ENCODE data around the gene MAPK8IP2. TPM values are rescaled to one million over a fixed set of nuclear protein-coding genes. Genes with fewer than 3 reads are reported as not detected.
A peak's percentile ranks its signal among the peaks of the same experiment; 100 is the strongest.

Gene MAPK8IP2
- total RNA-seq, 1 experiment from 2014 or later, result 0.79 TPM

- BruUV-seq (replicated peaks), result no TSS peak
- no peaks in the 10 kb centered on the region for H3K9me2 ChIP-seq (ENCODE audit: insufficient read depth)
- H3K36me3 ChIP-seq (ENCODE audit: low read depth), result no peaks in the 10 kb centered on the region
- peak overlapping the region; percentile 38; the same call in 1 of the 2 replicates for H3K4me3 ChIP-seq
- ChIA-PET CTCF (interaction anchor here (0.5 to 2.0 kb wide), 11 partner anchors 36 to 370 kb away, joined by 3 to 12 read pairs (median 4); partner anchors contain the start of genes SCO2 and SYCE3), POLR2A (ENCODE audit: unreplicated experiment) (interaction anchor here (0.6 kb wide), 1 partner anchor 113 kb away, joined by 3 read pairs; the partner anchor contains the start of genes LMF2 and NCAPH2)
- peak overlapping the region; percentile 81 for H3K4me2 ChIP-seq
- no peaks in the 10 kb centered on the region for H3K79me2 ChIP-seq (ENCODE audit: low read depth)
- H3K4me1 ChIP-seq (replicated peaks; ENCODE audit: insufficient read depth), result peaks cover 31% of the 10 kb centered on the region
- no peaks in the 10 kb centered on the region for H4K20me1 ChIP-seq (ENCODE audit: insufficient read depth)
- H3F3A ChIP-seq (ENCODE audit: insufficient read depth, low read depth), result peaks cover 15% of the 10 kb centered on the region
- no peak overlapping the region for H2AFZ ChIP-seq
- no peak for DNase-seq
- intact Hi-C loops (cut with micrococcal nuclease; ENCODE audit: unreplicated experiment), result loop anchor here (1.0 to 5.0 kb wide), 4 partner anchors 70 to 471 kb away; partner anchors contain the start of gene HDAC10
- H3K27ac ChIP-seq, result no peak overlapping the region
- H3K27me3 ChIP-seq (ENCODE audit: insufficient read depth, low read depth), result no peaks in the 10 kb centered on the region
- no peaks in the 10 kb centered on the region for H3K9me3 ChIP-seq (ENCODE audit: insufficient read depth, low read depth)
- no peak for TF ChIP-seq EZH2 (IDR thresholded peaks at IDR 0.05; ENCODE audit: low read depth)
- TF ChIP-seq, protein P1, sequence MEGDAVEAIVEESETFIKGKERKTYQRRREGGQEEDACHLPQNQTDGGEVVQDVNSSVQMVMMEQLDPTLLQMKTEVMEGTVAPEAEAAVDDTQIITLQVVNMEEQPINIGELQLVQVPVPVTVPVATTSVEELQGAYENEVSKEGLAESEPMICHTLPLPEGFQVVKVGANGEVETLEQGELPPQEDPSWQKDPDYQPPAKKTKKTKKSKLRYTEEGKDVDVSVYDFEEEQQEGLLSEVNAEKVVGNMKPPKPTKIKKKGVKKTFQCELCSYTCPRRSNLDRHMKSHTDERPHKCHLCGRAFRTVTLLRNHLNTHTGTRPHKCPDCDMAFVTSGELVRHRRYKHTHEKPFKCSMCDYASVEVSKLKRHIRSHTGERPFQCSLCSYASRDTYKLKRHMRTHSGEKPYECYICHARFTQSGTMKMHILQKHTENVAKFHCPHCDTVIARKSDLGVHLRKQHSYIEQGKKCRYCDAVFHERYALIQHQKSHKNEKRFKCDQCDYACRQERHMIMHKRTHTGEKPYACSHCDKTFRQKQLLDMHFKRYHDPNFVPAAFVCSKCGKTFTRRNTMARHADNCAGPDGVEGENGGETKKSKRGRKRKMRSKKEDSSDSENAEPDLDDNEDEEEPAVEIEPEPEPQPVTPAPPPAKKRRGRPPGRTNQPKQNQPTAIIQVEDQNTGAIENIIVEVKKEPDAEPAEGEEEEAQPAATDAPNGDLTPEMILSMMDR (conservative IDR thresholded peaks at IDR 0.05), result peak; percentile 96
Measured at GRCh38 chr22:50620593-50621355, 20.2 kb downstream of the MAPK8IP2 start.

GRCh38 chr22:50621356-50621880, 20.8 kb downstream of the MAPK8IP2 start:
- peak overlapping the region; percentile 61 for H2AFZ ChIP-seq
- intact Hi-C loops (cut with micrococcal nuclease; ENCODE audit: unreplicated experiment), result loop anchor here (2.0 to 5.0 kb wide), 3 partner anchors 69 to 369 kb away; partner anchors contain the start of gene HDAC10
- no peaks in the 10 kb centered on the region for H3K27me3 ChIP-seq (ENCODE audit: insufficient read depth, low read depth)
- no peak for DNase-seq
- H3K4me1 ChIP-seq (replicated peaks; ENCODE audit: insufficient read depth), result peaks cover 31% of the 10 kb centered on the region
- TF ChIP-seq EZH2 (IDR thresholded peaks at IDR 0.05; ENCODE audit: low read depth), result no peak
- TF ChIP-seq, protein P1 (conservative IDR thresholded peaks at IDR 0.05), result no peak
- H3K36me3 ChIP-seq (ENCODE audit: low read depth), result no peaks in the 10 kb centered on the region
- H3K27ac ChIP-seq, result no peak overlapping the region
- no TSS peak for BruUV-seq (replicated peaks)
- POLR2A ChIA-PET (ENCODE audit: unreplicated experiment), result interaction anchor here (0.6 kb wide), 1 partner anchor 114 kb away, joined by 3 read pairs; the partner anchor contains the start of genes LMF2 and NCAPH2
- H3K4me3 ChIP-seq, result peak overlapping the region; percentile 38; the same call in 1 of the 2 replicates
- peaks cover 15% of the 10 kb centered on the region for H3F3A ChIP-seq (ENCODE audit: insufficient read depth, low read depth)
- CTCF ChIA-PET, result interaction anchor here (1.3 to 2.0 kb wide), 2 partner anchors 58 to 96 kb away, joined by 8 to 9 read pairs; partner anchors contain the start of genes SCO2 and SYCE3
- H3K9me3 ChIP-seq (ENCODE audit: insufficient read depth, low read depth), result no peaks in the 10 kb centered on the region
- no peaks in the 10 kb centered on the region for H3K9me2 ChIP-seq (ENCODE audit: insufficient read depth)
- no peaks in the 10 kb centered on the region for H4K20me1 ChIP-seq (ENCODE audit: insufficient read depth)
- no peaks in the 10 kb centered on the region for H3K79me2 ChIP-seq (ENCODE audit: low read depth)
- H3K4me2 ChIP-seq, result peak overlapping the region; percentile 81

GRCh38 chr22:50621948-50622722, 21.5 kb downstream of the MAPK8IP2 start:
- H3K36me3 ChIP-seq (ENCODE audit: low read depth), result no peaks in the 10 kb centered on the region
- H3K4me1 ChIP-seq (replicated peaks; ENCODE audit: insufficient read depth), result peaks cover 34% of the 10 kb centered on the region
- H3K27me3 ChIP-seq (ENCODE audit: insufficient read depth, low read depth), result no peaks in the 10 kb centered on the region
- peak overlapping the region; percentile 61 for H2AFZ ChIP-seq
- no peaks in the 10 kb centered on the region for H3K79me2 ChIP-seq (ENCODE audit: low read depth)
- no peaks in the 10 kb centered on the region for H3K9me2 ChIP-seq (ENCODE audit: insufficient read depth)
- peak overlapping the region; percentile 38; the same call in 1 of the 2 replicates for H3K4me3 ChIP-seq
- intact Hi-C loops (cut with micrococcal nuclease; ENCODE audit: unreplicated experiment), result loop anchor here (2.0 to 5.0 kb wide), 3 partner anchors 69 to 370 kb away; partner anchors contain the start of gene HDAC10
- H3F3A ChIP-seq (ENCODE audit: insufficient read depth, low read depth), result peaks cover 15% of the 10 kb centered on the region
- H3K9me3 ChIP-seq (ENCODE audit: insufficient read depth, low read depth), result no peaks in the 10 kb centered on the region
- DNase-seq, result no peak
- ChIA-PET POLR2A (ENCODE audit: unreplicated experiment) (no interaction called here), CTCF (interaction anchor here (2.0 kb wide), 1 partner anchor 96 kb away, joined by 8 read pairs; the partner anchor contains the start of gene SCO2)
- no TSS peak for BruUV-seq (replicated peaks)
- no peak overlapping the region for H3K27ac ChIP-seq
- H3K4me2 ChIP-seq, result peak overlapping the region; percentile 81
- H4K20me1 ChIP-seq (ENCODE audit: insufficient read depth), result no peaks in the 10 kb centered on the region
- TF ChIP-seq, protein P1 (conservative IDR thresholded peaks at IDR 0.05), result peak; percentile 45; the same call in 1 of the 2 replicates
- TF ChIP-seq EZH2 (IDR thresholded peaks at IDR 0.05; ENCODE audit: low read depth), result no peak

All from PC-9 (cell line).